HUES48 (cell line): ENCODE measurements around the gene MYBPHL.

Experiments
- H3K27ac ChIP-seq: one replicate; pipeline ENCODE4 v1.7.0; 2013; ENCODE audit warnings: low read depth, low read length, inconsistent platforms
- H3K27me3 ChIP-seq: 2 replicates; pipeline ENCODE4 v1.6.1; 2013; ENCODE audit warnings: mild to moderate bottlenecking, low read length; ENCODE audit not compliant: control insufficient read depth, insufficient read depth
- H3K36me3 ChIP-seq: 2 replicates; pipeline ENCODE4 v1.6.1; 2013; ENCODE audit warnings: low read length; ENCODE audit not compliant: control insufficient read depth, insufficient read depth
- H3K4me1 ChIP-seq: 2 replicates; pipeline ENCODE4 v1.6.1; 2013; ENCODE audit warnings: mild to moderate bottlenecking, low read length; ENCODE audit not compliant: control insufficient read depth, insufficient read depth
- H3K4me3 ChIP-seq: 2 replicates; pipeline ENCODE4 v1.5.1; 2013; ENCODE audit warnings: mild to moderate bottlenecking, low read depth, low read length
- H3K9ac ChIP-seq: 2 replicates; pipeline ENCODE4 v1.6.1; 2013; ENCODE audit warnings: mild to moderate bottlenecking, low read depth, low read length, moderate library complexity
- H3K9me3 ChIP-seq: 2 replicates; pipeline ENCODE4 v1.6.1; 2013; ENCODE audit warnings: low read length; ENCODE audit not compliant: control insufficient read depth, insufficient read depth

The MYBPHL gene

GRCh38 chr1:109255097-109255651, 51.6 kb downstream of the MYBPHL start:
- H3K4me1 ChIP-seq = peaks cover 22% of the 10 kb centered on the region
- H3K27ac ChIP-seq = peak overlapping the region; percentile 26
- peaks cover 8% of the 10 kb centered on the region; the same call in 1 of the 2 replicates for H3K27me3 ChIP-seq
- no peak overlapping the region for H3K4me3 ChIP-seq
- H3K9ac ChIP-seq = no peak overlapping the region
- H3K9me3 ChIP-seq = no peaks in the 10 kb centered on the region
- H3K36me3 ChIP-seq = peaks cover 21% of the 10 kb centered on the region; the same call in 1 of the 2 replicates

- Histone ChIP-seq H3K27me3 (peaks cover 11% of the 10 kb centered on the region; the same call in 1 of the 2 replicates), H3K4me3 (no peak overlapping the region), H3K9me3 (no peaks in the 10 kb centered on the region), H3K4me1 (peaks cover 19% of the 10 kb centered on the region), H3K9ac (no peak overlapping the region), H3K36me3 (peaks cover 21% of the 10 kb centered on the region; the same call in 1 of the 2 replicates), H3K27ac (peak overlapping the region; percentile 39)
Observed at GRCh38 chr1:109254621-109255096, 52.2 kb downstream of the MYBPHL start.

- Histone ChIP-seq H3K4me3 (no peak overlapping the region), H3K9ac (no peak overlapping the region), H3K36me3 (peaks cover 17% of the 10 kb centered on the region; the same call in 1 of the 2 replicates), H3K27me3 (peaks cover 11% of the 10 kb centered on the region; the same call in 1 of the 2 replicates), H3K4me1 (peaks cover 21% of the 10 kb centered on the region; the same call in 1 of the 2 replicates), H3K27ac (peak overlapping the region; percentile 39), H3K9me3 (no peaks in the 10 kb centered on the region)
Observed at GRCh38 chr1:109253803-109254620, 52.8 kb downstream of the MYBPHL start.

GRCh38 chr1:109252893-109253802, 53.7 kb downstream of the MYBPHL start:
- no peaks in the 10 kb centered on the region for H3K9me3 ChIP-seq
- H3K9ac ChIP-seq = no peak overlapping the region
- no peak overlapping the region for H3K4me3 ChIP-seq
- peaks cover 15% of the 10 kb centered on the region; the same call in 1 of the 2 replicates for H3K36me3 ChIP-seq
- peaks cover 25% of the 10 kb centered on the region; the same call in 1 of the 2 replicates for H3K4me1 ChIP-seq
- no peak overlapping the region for H3K27ac ChIP-seq
- H3K27me3 ChIP-seq = peaks cover 17% of the 10 kb centered on the region; the same call in 1 of the 2 replicates

- no peak overlapping the region for H3K9ac ChIP-seq
- H3K27ac ChIP-seq = no peak overlapping the region
- H3K4me1 ChIP-seq = peaks cover 25% of the 10 kb centered on the region; the same call in 1 of the 2 replicates
- H3K4me3 ChIP-seq = no peak overlapping the region
- H3K36me3 ChIP-seq = peaks cover 15% of the 10 kb centered on the region; the same call in 1 of the 2 replicates
- no peaks in the 10 kb centered on the region for H3K9me3 ChIP-seq
- H3K27me3 ChIP-seq = peaks cover 25% of the 10 kb centered on the region
Observed at GRCh38 chr1:109252167-109252892, 54.5 kb downstream of the MYBPHL start.

GRCh38 chr1:109251277-109252166, 55.3 kb downstream of the MYBPHL start:
- H3K27ac ChIP-seq = no peak overlapping the region
- peaks cover 25% of the 10 kb centered on the region; the same call in 1 of the 2 replicates for H3K4me1 ChIP-seq
- peaks cover 27% of the 10 kb centered on the region for H3K27me3 ChIP-seq
- H3K9me3 ChIP-seq = no peaks in the 10 kb centered on the region
- no peak overlapping the region for H3K4me3 ChIP-seq
- H3K36me3 ChIP-seq = peaks cover 15% of the 10 kb centered on the region; the same call in 1 of the 2 replicates
- H3K9ac ChIP-seq = no peak overlapping the region

GRCh38 chr1:109250454-109251276, 56.1 kb downstream of the MYBPHL start:
- Histone ChIP-seq H3K27me3 (peaks cover 27% of the 10 kb centered on the region), H3K4me1 (peaks cover 24% of the 10 kb centered on the region; the same call in 1 of the 2 replicates), H3K27ac (no peak overlapping the region), H3K36me3 (peaks cover 15% of the 10 kb centered on the region; the same call in 1 of the 2 replicates), H3K9me3 (no peaks in the 10 kb centered on the region), H3K9ac (no peak overlapping the region), H3K4me3 (no peak overlapping the region; the same call in 1 of the 2 replicates)

- peaks cover 15% of the 10 kb centered on the region; the same call in 1 of the 2 replicates for H3K36me3 ChIP-seq
- H3K9ac ChIP-seq = no peak overlapping the region; the same call in 1 of the 2 replicates
- peaks cover 17% of the 10 kb centered on the region; the same call in 1 of the 2 replicates for H3K4me1 ChIP-seq
- no peaks in the 10 kb centered on the region for H3K9me3 ChIP-seq
- H3K27me3 ChIP-seq = peaks cover 27% of the 10 kb centered on the region
- H3K27ac ChIP-seq = no peak overlapping the region
- peak overlapping the region; percentile 59; the same call in 1 of the 2 replicates for H3K4me3 ChIP-seq
Observed at GRCh38 chr1:109249654-109250401, 57.0 kb downstream of the MYBPHL start.
